Inflammatory macrophage treated with lipopolysaccharide for 1 hour (primary cell): ENCODE measurements around the gene OR5L1.

Experiments used
- DNase-seq, 2 donors: peaks; one replicate each; pipeline ENCODE4 v3.0.0-alpha.2; 2020 to 2022

Gene OR5L1

DNA sequence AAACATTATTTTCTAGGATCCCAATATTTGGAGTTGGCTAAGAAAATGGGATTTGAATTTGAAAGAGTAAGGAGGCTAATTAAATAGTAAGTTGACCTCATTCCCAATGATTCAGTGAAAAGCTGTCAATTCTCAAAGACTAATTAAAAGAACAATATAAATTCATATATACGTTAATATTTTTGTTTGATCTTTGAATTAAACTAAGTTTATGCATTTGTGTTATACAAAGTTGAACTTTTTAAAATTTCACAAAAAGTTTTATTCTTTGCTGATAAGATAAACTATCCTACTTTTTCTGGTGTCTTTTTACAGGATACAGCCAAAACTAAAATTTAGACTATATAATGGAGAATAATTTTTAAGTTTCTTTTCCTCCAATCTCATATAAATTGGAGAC lies at the start of gene OR5L1:
Gene OR5L1, plus strand, starts transcription at position 301 of the 400 bp plus-strand sequence. CDS start 100 bp downstream, outside the sequence.
- no peak for DNase-seq

DNA sequence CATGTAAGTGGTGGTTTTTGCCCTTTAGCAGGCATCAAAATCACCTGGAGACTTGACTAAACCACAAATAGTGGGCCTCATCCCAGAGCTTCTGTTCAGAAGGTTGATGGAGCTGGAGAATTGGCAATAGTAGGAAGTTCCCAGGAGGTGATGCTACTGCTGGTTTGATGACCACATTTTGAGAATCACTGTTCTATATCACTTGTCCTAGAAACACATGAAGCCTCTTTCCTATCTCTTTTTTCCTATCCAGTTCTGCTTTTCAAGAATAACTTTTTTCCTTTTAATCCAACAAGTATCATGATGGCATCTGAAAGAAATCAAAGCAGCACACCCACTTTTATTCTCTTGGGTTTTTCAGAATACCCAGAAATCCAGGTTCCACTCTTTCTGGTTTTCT lies 38.0 kb upstream of the OR5L1 start, which contains the start of gene OR5D13:
Gene OR5D13, plus strand, starts transcription at position 301 of the 400 bp plus-strand sequence. Its CDS starts 0 bp downstream, at position 301.
- no peak for DNase-seq

- DNase-seq: no peak
Observed at GRCh38 chr11:55791606-55792005, 19.6 kb upstream of the OR5L1 start.

DNA sequence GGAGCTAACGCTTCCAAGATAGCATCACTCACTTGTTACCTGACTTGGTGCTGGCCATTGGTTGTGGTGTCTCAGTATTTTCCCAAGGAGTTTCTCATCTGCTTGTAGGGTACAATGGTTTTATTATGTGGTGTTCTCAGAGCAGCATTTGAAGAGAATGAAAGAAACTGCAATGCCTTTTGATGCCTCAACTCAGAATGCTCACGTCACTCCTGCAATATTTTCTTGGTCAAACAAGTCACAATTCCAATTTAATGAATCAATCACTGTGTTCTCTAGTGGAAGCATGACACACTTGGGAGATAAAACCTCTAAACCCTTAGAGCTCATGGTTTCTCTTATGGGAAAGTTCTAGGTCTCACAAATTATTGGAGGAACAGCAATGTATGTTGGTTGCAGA lies 17.8 kb upstream of the OR5L1 start:
- no peak for DNase-seq

DNA sequence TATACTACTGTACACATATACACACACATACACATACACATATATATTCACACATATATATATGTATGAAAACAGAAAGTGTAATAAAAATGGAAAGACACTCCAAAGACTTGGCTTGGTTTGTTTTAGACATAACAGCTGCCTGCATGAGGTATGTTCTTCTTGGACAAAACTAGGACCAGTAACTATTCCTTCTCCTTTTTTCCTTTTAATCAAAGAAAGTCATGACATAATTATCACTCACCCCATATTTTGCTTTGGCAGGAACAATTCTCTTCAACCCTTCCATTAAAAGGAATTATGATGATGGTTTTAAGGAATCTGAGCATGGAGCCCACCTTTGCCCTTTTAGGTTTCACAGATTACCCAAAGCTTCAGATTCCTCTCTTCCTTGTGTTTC lies 15.9 kb upstream of the OR5L1 start, which contains the start of gene OR5D14:
Gene OR5D14, plus strand, starts transcription at position 301 of the 400 bp plus-strand sequence. Its CDS starts 0 bp downstream, at position 301.
- DNase-seq: no peak

GRCh38 chr11:55806248-55806647 lies 4.9 kb upstream of the OR5L1 start:
- no peak for DNase-seq

- no peak for DNase-seq
Observed at GRCh38 chr11:55819330-55819729, 8.2 kb downstream of the OR5L1 start, which contains the start of gene OR5D18. TSS of gene OR5D18 (plus strand) at chr11:55819630. CDS start at chr11:55819630, 0 bp downstream.

DNA sequence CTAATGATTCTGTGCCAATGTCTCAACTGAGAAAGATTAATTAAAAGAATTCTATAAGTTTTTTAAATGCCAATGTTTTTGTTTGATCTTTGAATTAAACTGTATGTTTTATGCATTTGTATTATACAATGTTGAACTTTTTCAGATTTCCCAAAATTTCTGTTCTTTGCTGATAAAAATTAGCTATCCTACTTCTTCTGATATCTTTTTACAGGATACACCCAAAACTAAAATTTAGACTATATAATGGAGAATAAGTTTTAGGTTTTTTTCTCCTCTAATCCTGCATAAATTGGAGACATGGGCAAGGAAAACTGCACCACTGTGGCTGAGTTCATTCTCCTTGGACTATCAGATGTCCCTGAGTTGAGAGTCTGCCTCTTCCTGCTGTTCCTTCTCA lies 15.8 kb downstream of the OR5L1 start, which contains the start of gene OR5L2:
Gene OR5L2, plus strand, starts transcription at position 301 of the 400 bp plus-strand sequence. Its CDS starts 0 bp downstream, at position 301.
- DNase-seq: no peak

- DNase-seq: no peak
Observed at GRCh38 chr11:55838452-55838851, 27.3 kb downstream of the OR5L1 start, which contains the start of gene OR5D16. TSS of gene OR5D16 (plus strand) at chr11:55838752. CDS start at chr11:55838752, 0 bp downstream.

- no peak for DNase-seq
Observed at GRCh38 chr11:55847453-55847852, 36.3 kb downstream of the OR5L1 start.

DNA sequence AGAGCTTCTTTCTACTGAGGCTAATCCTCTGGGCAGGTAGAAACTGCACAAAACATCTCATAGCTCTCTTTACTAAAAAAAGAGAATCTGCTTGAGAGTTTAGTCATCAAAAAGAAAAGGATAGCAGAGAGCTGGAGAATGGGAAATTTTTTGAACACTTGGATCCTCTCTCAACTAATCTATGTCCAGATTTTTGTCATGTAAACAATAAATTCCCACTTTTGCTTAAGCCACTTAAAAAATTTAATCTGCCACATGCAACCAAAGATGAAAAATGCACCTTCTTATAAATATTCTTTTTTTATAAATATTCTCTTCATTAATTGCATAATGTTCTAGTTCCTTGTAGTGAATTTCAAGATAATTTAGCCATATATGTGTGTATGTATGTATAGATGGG lies 37.9 kb downstream of the OR5L1 start:
- no peak for DNase-seq

GRCh38 chr11:55852141-55852540 lies 41.0 kb downstream of the OR5L1 start:
- DNase-seq: no peak

DNA sequence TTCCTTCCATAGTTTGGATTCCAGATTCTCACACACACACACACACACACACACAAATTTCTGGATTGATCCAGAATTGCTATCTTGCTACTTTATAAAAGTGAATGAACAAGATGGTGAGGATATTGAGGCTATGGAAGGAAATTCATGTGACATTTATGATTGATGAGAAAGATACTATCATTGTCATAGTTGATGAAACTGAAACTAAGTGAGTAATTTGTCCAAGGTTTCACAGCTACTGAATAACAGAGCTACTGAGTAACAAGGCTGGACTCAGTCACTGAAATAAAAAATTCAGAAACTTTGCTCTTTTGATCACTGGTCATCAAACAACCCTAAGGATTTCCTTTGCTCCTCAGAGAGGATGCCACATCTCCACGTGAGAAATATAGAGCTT lies 43.5 kb downstream of the OR5L1 start:
- no peak for DNase-seq
